Panc1 (cell line): ENCODE measurements around the gene DTNBP1.

Experiments
- POLR2AphosphoS5 ChIP-seq: IDR thresholded peaks from 2 replicates; pipeline ENCODE4 v1.6.1; 2012; ENCODE audit warnings: mild to moderate bottlenecking, low read depth, low read length, moderate library complexity
- TCF7L2 ChIP-seq: IDR thresholded peaks from 2 replicates; pipeline ENCODE4 v1.6.1; 2011; ENCODE audit warnings: mild to moderate bottlenecking, low read depth, low read length, inconsistent platforms
- TF ChIP-seq, protein P1 (sequence below): fragments of 450-650 bp; IDR thresholded peaks from 2 replicates; pipeline ENCODE4 v1.5.1; 2017; ENCODE audit warnings: mild to moderate bottlenecking

DNA sequence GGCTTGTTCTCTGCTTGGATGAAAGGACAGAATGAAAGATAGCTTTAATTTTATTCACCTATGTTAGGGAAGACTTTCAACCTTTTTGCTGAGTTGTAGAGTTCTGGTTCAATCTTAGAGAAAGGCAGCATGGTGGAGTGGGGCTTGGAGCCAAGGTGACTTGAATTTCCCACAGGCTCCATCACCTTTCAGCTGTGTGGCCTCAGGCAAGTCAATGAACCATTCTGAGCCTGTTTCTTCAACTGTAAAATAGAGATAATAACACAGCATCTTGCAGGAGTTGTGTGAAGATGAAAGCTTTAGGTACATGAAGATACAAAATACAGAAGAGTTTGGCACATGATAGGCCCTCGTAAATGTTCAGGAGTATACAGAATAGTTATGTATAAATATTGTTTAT, 19.1 kb upstream of the DTNBP1 start:
- TF ChIP-seq, protein P1, sequence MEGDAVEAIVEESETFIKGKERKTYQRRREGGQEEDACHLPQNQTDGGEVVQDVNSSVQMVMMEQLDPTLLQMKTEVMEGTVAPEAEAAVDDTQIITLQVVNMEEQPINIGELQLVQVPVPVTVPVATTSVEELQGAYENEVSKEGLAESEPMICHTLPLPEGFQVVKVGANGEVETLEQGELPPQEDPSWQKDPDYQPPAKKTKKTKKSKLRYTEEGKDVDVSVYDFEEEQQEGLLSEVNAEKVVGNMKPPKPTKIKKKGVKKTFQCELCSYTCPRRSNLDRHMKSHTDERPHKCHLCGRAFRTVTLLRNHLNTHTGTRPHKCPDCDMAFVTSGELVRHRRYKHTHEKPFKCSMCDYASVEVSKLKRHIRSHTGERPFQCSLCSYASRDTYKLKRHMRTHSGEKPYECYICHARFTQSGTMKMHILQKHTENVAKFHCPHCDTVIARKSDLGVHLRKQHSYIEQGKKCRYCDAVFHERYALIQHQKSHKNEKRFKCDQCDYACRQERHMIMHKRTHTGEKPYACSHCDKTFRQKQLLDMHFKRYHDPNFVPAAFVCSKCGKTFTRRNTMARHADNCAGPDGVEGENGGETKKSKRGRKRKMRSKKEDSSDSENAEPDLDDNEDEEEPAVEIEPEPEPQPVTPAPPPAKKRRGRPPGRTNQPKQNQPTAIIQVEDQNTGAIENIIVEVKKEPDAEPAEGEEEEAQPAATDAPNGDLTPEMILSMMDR: no peak
- TF ChIP-seq POLR2AphosphoS5 (no peak), TCF7L2 (no peak)
